Glutamatergic neuron (in vitro differentiated cells): ENCODE data around the gene KRT9. TPM values are rescaled to one million over a fixed set of nuclear protein-coding genes. Genes with fewer than 3 reads are reported as not detected.
A peak's percentile ranks its signal among the peaks of the same experiment; 100 is the strongest.
"Not testable (repeated sequence)": the region's sequence is repeated elsewhere in the genome, so short reads cannot be mapped to it uniquely, and the experiment has no call there.

Source experiments
- DNase-seq: peaks from one replicate; pipeline ENCODE4 v3.0.0; 2022
- H3K27ac Mint-ChIP-seq: one replicate; pipeline ENCODE4 v1.8.0; 2020; ENCODE audit warnings: mild to moderate bottlenecking, mixed read lengths, inconsistent platforms; ENCODE audit not compliant: unreplicated experiment
- H3K27me3 Mint-ChIP-seq: one replicate; pipeline ENCODE4 v1.8.0; 2020; ENCODE audit warnings: mild to moderate bottlenecking, moderate library complexity, mixed read lengths, inconsistent platforms; ENCODE audit not compliant: unreplicated experiment
- H3K36me3 Mint-ChIP-seq: one replicate; pipeline ENCODE4 v1.8.0; 2020; ENCODE audit warnings: mild to moderate bottlenecking, mixed read lengths, inconsistent platforms; ENCODE audit not compliant: unreplicated experiment
- H3K4me1 Mint-ChIP-seq: one replicate; pipeline ENCODE4 v1.8.0; 2020; ENCODE audit warnings: mild to moderate bottlenecking, low read depth, mixed read lengths, inconsistent platforms; ENCODE audit not compliant: unreplicated experiment
- H3K4me3 Mint-ChIP-seq: one replicate; pipeline ENCODE4 v1.8.0; 2020; ENCODE audit warnings: mild to moderate bottlenecking, mixed read lengths, inconsistent platforms; ENCODE audit not compliant: unreplicated experiment
- H3K9me3 Mint-ChIP-seq: one replicate; pipeline ENCODE4 v1.8.0; 2020; ENCODE audit warnings: mild to moderate bottlenecking, moderate library complexity, mixed read lengths, inconsistent platforms; ENCODE audit not compliant: unreplicated experiment
- CTCF ChIP-seq: fragments of 200-600 bp; sonication (generic); IDR thresholded peaks from one replicate; pipeline ENCODE4 v1.5.0; 2021; ENCODE audit not compliant: partially characterized antibody, unreplicated experiment
- total RNA-seq: library from RNA; stranded (reverse); fragmentation: NEBNext Ultra II Directional; extraction: Animal tissue kit (Norgen Biotek cat#: 25700); gene quantifications from one replicate; pipeline ENCODE4 v1.2.1, GENCODE V29; 2021; ENCODE audit not compliant: unreplicated experiment

The KRT9 gene
- total RNA-seq, 1 donor from 2014 or later: not detected

DNA sequence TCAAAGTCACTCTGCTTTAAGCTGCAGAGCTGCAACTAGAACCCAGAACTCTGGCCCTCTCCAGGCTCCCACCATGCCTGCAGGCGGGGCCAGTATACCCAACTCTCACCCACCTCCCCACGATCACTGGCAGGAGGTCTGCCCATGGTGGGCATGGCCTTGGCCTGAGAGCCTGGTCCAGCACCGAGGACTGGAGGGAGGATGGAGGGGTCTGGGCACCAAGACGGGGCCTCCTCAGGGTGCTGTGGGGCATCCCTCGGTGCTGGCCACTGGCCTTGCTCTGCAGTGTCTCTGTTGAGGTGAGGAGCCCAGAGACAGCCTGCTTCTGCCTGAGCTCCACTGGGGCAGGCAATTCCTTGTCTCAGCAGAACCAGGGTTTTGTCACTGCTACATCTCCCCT is 42.2 kb upstream of the KRT9 start:
- TF ChIP-seq CTCF: no peak
- Mint-ChIP-seq H3K9me3 (no peaks in the 10 kb centered on the region), H3K27me3 (peaks cover 5% of the 10 kb centered on the region), H3K27ac (no peak overlapping the region), H3K36me3 (no peaks in the 10 kb centered on the region), H3K4me1 (no peaks in the 10 kb centered on the region), H3K4me3 (no peak overlapping the region)
- no peak for DNase-seq

DNA sequence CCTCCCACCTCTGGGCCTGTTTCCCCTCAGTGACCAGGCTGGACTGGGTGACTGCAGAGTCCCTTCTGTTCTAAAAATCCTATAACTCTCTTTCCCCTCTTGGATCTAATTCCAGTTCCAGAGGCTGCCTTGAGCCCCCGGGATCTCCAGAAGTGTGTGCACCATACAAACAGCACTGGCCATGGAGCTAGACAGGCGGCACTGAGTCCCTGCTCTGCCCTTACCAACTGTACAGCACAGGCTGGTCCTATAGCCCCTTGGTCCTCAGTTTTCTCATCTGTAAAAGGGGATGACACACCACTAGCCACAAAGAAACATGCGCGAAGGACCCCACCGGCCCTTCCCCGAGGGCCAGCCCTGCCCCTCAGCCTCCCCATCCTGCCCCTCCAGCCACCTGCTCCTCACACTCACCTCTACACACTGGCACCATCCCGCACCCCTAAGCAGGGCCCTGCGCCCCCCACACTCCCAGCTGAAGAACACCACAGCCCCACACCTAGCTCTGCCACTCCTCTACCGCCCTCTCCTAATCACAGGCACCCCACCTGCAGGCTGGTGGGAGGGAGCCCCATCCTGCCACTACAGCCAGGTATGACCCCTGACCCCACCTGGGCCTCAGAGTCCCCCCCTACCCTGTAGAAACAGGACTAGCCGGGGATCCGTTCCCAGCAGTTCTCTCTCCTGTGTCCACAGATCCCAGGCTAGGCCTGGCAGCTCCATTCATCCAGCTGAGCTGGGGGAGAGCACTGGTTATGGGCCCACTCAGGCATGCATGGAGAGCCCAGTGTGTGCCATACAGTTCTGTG is 41.6 kb upstream of the KRT9 start:
- no peak overlapping the region for H3K27ac Mint-ChIP-seq
- H3K4me1 Mint-ChIP-seq: no peaks in the 10 kb centered on the region
- no peaks in the 10 kb centered on the region for H3K36me3 Mint-ChIP-seq
- no peak for TF ChIP-seq CTCF
- DNase-seq: peak; percentile 1
- H3K9me3 Mint-ChIP-seq: peaks cover 3% of the 10 kb centered on the region
- peaks cover 5% of the 10 kb centered on the region for H3K27me3 Mint-ChIP-seq
- no peak overlapping the region for H3K4me3 Mint-ChIP-seq

DNA sequence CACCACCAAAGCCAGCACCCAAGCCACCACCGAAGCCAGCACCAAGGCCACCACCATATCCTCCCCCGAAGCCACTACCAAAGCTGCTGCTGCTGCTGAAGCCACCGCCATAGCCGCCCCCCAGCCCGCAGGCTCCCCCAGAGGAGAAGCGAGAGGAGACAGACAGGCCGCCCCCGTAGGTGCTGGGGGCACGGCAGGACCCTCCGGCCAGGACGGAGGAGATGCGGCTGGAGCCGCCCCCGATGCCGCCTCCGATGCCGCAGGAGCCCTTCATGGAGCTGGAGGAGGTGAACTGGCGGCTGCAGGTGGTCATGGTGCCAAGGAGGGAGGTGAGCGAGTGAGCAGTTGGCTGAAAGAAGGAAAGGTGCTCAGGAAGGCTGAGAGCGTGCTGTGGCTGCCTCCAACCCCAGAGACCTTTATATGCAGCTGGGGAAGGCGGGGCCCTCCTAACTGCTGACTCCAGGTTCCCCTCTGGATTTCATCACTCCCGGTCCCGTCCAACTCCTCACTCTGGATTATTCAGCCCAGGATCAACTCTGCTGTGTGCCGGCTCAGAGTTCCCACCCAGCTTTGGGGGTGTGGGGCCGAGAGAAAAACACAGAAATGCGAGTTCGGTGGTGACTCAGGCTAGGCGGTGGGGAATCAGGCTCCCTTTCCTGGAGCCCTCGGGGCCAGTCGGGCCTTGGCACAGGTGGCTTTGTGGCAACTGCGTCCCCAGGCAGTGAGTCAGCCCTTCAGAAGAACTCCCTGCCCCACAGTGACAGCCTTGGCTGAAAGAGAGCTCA is 40.7 kb upstream of the KRT9 start, which contains the start of gene KRT16:
Gene KRT16, minus strand, starts transcription at position 392 of the 785 bp plus-strand sequence. Its CDS starts 79 bp downstream, at position 313.
- not testable (repeated sequence) for H3K4me1 Mint-ChIP-seq, H3K36me3 Mint-ChIP-seq, H3K9me3 Mint-ChIP-seq, H3K27me3 Mint-ChIP-seq, DNase-seq, H3K27ac Mint-ChIP-seq, H3K4me3 Mint-ChIP-seq

GRCh38 chr17:41610965-41611640 is 39.2 kb upstream of the KRT9 start:
- Mint-ChIP-seq H3K4me1 (no peaks in the 10 kb centered on the region), H3K9me3 (peaks cover 3% of the 10 kb centered on the region), H3K36me3 (peaks cover 10% of the 10 kb centered on the region), H3K4me3 (no peak overlapping the region), H3K27ac (no peak overlapping the region), H3K27me3 (peaks cover 5% of the 10 kb centered on the region)
- DNase-seq: no peak
- TF ChIP-seq CTCF: no peak

DNA sequence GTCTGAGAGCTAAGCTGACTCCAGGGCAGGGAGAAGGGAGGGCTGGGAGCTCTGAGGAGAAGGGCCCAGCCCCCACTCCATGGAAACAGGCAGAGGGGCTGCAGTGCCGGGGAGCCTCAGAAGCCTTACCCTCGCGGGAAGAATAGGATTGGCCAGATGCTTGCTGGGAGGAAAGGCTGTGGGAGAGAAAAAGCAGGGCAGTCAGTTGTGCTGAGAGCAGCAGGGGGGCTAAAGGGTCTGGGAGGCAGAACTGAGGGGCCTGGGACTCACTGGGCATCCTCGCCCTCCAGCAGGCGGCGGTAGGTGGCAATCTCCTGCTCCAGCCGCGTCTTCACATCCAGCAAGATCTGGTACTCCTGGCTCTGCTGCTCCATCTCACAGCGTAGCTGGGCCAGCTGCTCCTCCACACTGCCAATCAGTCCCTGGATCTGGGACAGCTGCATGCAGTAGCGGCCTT is 38.2 kb upstream of the KRT9 start:
- H3K36me3 Mint-ChIP-seq: peaks cover 10% of the 10 kb centered on the region
- not testable (repeated sequence) for H3K27me3 Mint-ChIP-seq, H3K4me3 Mint-ChIP-seq, H3K27ac Mint-ChIP-seq, H3K9me3 Mint-ChIP-seq, H3K4me1 Mint-ChIP-seq
- DNase-seq: peak; percentile 46

- peaks cover 10% of the 10 kb centered on the region for H3K36me3 Mint-ChIP-seq
- not testable (repeated sequence) for H3K27me3 Mint-ChIP-seq, H3K4me1 Mint-ChIP-seq, H3K27ac Mint-ChIP-seq, H3K9me3 Mint-ChIP-seq, DNase-seq, H3K4me3 Mint-ChIP-seq
Observed at GRCh38 chr17:41606930-41607329, 35.1 kb upstream of the KRT9 start.
